WTC11 (cell line): ENCODE results near the gene CFAP161.

Experiments
- CREB1 ChIP-seq: sonication (generic); formaldehyde crosslinking; IDR thresholded peaks from 2 replicates; pipeline ENCODE4 v1.8.0; 2023; ENCODE audit warnings: mild to moderate bottlenecking, missing genetic modification reagents
- TF ChIP-seq, protein P1 (sequence below): sonication (generic); formaldehyde crosslinking; IDR thresholded peaks from 2 replicates; pipeline ENCODE4 v1.8.1; 2022; ENCODE audit warnings: low read depth, missing genetic modification reagents, borderline replicate concordance
- TF ChIP-seq, protein P2 (sequence below): fragments of 200-600 bp; IDR thresholded peaks from 2 replicates; pipeline ENCODE4 v1.8.0; 2022; ENCODE audit warnings: antibody characterized with exemption

DNA sequence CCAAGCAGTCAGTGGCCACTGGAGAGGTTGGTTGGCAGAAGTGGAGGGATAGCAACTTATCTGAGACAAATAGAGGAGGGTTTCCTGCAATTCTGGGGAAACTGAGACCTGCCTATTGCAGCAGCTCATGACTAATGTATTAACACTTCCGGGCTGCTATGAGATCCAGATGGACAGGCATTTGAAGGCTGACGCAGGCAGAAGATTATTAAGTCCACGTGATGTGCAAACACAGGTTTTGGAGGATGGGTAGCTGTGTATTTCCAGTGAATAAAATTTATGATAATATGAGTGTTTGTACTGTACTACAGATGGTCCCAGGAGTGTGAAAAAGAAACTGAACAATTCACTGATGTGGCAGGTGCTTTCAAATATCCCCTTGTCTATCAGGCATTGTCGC lies 28.5 kb upstream of the CFAP161 start:
- TF ChIP-seq, protein P1, sequence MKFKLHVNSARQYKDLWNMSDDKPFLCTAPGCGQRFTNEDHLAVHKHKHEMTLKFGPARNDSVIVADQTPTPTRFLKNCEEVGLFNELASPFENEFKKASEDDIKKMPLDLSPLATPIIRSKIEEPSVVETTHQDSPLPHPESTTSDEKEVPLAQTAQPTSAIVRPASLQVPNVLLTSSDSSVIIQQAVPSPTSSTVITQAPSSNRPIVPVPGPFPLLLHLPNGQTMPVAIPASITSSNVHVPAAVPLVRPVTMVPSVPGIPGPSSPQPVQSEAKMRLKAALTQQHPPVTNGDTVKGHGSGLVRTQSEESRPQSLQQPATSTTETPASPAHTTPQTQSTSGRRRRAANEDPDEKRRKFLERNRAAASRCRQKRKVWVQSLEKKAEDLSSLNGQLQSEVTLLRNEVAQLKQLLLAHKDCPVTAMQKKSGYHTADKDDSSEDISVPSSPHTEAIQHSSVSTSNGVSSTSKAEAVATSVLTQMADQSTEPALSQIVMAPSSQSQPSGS = no peak
- TF ChIP-seq, protein P2, sequence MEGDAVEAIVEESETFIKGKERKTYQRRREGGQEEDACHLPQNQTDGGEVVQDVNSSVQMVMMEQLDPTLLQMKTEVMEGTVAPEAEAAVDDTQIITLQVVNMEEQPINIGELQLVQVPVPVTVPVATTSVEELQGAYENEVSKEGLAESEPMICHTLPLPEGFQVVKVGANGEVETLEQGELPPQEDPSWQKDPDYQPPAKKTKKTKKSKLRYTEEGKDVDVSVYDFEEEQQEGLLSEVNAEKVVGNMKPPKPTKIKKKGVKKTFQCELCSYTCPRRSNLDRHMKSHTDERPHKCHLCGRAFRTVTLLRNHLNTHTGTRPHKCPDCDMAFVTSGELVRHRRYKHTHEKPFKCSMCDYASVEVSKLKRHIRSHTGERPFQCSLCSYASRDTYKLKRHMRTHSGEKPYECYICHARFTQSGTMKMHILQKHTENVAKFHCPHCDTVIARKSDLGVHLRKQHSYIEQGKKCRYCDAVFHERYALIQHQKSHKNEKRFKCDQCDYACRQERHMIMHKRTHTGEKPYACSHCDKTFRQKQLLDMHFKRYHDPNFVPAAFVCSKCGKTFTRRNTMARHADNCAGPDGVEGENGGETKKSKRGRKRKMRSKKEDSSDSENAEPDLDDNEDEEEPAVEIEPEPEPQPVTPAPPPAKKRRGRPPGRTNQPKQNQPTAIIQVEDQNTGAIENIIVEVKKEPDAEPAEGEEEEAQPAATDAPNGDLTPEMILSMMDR = no peak
- TF ChIP-seq CREB1 (CRISPR knock-in tag) = no peak
